Stimulated activated CD4-positive, alpha-beta T cell treated with anti-CD3 and anti-CD28 coated beads, Interleukin-2, amount 100 ng/mL, for 24 hours (primary cell): ENCODE data around the gene SIM2.

Experiments
- DNase-seq, 2 donors: peaks; one replicate each; pipeline ENCODE4 v3.0.0-alpha.2; 2020

Gene SIM2

DNA sequence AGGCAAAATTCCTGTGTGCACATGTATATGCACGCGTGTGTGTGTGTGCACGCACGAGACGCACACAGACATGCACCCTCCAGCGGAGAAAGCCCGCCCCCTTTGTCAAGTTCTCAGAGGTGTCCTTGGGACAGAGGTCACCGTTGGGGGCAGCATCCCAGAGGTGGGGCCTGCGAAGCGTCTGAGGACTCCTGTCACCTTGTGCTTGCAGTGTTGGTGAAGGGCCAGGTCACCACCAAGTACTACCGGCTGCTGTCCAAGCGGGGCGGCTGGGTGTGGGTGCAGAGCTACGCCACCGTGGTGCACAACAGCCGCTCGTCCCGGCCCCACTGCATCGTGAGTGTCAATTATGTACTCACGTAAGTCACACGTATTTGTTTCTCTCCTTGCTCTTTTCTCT lies 42.6 kb downstream of the SIM2 start:
- DNase-seq, result no peak

DNA sequence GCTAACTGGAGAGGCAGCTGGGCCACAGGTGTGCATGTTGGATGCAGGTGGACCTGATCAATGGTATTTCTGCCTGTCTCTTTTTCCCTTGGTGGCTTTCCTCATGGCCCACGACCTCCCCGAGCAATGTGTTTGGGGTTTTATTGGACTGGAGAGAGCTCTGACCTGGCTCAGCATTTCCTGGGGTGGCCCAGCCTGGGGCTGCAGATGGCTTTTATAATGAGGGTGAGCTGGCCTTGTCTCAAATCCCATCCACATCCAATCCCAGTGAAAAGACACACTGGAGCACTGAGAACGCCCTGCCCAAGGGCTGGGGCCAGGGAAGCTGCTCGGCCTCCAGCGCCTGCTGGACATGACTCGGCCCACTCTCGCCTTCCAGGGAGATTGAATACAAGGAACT lies 44.1 kb downstream of the SIM2 start:
- DNase-seq, result no peak

DNA sequence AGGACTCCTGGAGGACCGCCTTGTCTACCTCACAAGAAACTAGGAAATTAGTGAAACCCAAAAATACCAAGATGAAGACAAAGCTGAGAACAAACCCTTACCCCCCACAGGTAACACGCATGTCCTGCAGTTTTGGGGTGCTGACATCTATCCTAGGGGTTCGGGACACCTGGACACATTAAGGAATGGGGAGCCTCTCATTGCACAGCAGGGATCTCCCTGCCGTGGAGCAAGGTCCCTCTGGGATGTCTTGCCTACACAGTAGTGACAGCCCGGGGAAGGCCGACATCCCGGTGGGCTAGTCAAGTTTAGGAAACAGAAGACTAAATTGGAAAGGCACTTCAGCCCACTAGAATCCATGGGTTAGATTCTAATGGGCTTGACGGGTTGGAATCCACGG lies 44.5 kb downstream of the SIM2 start:
- DNase-seq, result no peak

DNA sequence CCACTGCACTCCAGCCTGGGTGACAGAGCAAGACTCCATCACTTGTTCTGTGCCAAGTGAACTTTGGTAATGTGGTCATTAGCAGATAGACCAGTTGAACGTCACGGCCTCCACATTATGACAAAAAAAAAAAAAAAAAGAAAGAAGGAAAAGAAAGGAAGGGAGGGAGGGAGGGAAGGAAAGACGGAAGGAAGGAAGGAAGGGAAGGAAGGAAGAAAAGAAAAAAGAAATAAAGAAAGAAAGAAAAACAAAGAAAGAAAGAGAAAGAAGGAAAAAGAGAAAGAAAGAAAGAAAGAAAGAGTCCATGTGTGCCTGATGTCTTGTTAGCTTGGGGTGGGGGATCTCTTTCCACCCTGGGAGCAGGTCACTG lies 45.3 kb downstream of the SIM2 start:
- no peak for DNase-seq

DNA sequence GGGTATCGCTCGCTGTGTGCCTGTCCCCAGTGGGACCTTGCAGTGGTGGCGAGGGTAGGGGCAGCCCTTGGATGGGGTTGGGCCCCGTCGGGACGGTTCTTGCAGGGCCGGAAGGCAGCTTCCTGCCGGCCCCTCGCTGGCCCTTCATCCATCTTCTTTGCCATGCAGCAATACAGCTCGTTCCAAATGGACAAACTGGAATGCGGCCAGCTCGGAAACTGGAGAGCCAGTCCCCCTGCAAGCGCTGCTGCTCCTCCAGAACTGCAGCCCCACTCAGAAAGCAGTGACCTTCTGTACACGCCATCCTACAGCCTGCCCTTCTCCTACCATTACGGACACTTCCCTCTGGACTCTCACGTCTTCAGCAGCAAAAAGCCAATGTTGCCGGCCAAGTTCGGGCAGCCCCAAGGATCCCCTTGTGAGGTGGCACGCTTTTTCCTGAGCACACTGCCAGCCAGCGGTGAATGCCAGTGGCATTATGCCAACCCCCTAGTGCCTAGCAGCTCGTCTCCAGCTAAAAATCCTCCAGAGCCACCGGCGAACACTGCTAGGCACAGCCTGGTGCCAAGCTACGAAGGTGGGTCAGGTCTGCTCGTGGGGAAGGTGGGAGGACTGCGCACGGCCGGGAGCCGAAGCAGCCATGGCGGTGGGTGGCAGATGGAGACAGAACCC lies 45.8 kb downstream of the SIM2 start:
- no peak for DNase-seq

GRCh38 chr21:36745459-36745858 lies 46.5 kb downstream of the SIM2 start:
- no peak for DNase-seq

GRCh38 chr21:36747041-36747814 lies 48.3 kb downstream of the SIM2 start:
- peak in 1 of 2 donors; percentile 3 for DNase-seq

- peak; percentile 40 to 72 for DNase-seq
These were observed 49.0 kb downstream of the SIM2 start for GRCh38 chr21:36747815-36748383.

DNA sequence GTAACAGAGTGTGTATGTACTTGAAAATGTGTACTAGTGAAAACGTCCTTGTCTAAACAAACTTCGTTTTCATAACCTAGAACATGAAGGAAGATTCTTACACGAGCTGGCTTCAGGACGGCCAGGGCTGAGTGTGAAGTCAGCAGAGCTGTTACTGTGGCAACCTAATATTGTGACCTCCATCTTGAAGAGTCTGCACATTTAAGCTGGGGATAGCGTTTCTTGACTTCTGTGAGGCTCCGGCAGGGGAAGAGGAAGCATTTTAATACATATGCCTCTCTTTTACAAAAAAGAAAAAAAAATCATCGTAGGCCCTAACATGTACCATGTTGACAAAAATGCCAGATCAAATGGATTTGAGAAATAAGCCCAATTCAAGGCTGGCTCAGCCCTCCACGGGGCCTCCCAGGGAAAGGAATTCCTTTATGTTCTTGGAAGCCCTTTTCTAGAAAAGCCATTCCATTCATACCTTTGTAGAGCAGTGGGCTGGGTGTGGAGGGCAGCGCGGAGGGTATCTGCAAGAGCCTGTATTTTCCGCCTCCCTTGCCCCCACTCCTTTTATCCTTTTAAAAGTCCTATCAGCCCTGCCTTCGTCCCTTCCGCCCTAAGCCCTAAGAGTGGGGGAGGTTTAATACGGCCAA lies 51.1 kb downstream of the SIM2 start:
- no peak for DNase-seq

GRCh38 chr21:36750576-36750959 lies 51.7 kb downstream of the SIM2 start:
- no peak for DNase-seq

DNA sequence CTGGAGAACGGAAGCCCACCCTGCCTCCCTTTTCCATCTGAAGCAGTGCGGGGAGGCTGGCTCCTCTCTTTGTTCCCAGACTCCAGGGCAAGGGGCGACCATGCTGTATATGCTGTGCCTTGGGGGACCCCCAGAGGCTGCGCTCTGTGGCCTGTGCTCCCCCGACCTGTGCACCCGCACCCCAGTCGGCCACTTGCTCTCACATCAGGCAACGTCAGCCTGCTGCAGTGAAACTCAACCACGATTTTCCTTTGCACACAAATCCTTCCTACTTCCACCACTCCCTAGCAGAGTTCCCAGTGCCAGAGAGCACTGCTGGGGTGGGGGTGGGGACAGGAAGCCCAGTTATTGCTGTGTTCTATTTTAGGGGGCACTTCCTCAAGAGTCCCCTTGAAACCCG lies 52.5 kb downstream of the SIM2 start:
- no peak for DNase-seq

DNA sequence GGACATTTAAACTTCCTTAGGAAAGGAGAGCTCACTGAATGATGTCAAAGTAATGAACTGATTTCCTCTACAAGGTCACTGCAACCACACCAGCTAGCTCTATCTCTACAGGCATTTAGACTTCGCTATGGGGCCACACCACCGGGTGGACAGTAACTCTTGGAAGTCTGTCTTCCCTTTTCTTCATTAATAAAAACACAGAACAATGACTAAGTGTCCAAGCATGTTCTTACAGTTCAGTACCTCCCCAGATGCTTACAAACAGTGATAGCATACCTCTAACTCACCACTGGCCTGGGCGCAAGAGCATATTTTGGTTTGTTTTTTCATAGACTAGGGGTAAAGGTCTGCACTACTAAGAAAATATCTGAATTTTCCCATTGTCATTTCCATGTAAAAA lies 54.6 kb downstream of the SIM2 start:
- DNase-seq, result no peak

GRCh38 chr21:36754241-36754898 lies 55.5 kb downstream of the SIM2 start:
- no peak for DNase-seq

DNA sequence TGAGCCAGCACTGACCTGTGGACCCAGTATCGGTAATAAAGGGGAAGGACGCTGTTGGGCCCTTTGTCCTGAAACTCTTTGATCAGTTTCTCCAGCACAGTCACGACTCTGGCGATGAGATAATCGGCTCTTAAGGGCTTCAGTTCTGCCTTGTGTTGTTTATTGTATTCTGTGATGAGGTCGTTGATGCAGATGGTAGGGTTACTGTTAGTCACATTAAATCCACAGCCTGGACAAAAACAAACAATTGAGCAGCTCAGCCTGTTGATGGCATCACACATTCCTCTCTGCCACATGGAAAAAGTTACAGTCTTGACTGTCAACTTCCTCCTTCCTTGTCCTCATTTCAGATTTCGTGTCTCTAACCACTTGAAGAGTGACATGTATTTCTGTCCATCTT lies 57.6 kb downstream of the SIM2 start:
- DNase-seq, result no peak

DNA sequence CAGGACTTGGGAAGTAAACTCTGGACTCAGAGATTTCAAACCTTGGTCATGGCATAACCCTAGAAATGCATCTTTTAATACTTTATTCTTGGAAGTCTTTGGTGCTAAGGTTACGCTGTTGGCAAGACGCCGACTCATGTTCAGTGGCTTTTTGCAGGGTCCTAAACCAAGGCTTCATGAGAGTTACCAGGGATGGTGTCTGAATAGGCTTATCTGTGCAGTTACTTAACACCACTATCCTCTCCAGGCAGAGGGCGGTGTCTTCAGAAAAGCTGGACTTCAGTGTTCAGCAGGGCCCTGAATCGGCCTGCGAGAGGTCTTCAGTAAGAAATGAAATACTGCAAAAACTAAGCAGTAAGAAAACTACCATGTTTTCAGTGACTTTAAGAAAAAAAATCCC lies 58.3 kb downstream of the SIM2 start:
- no peak for DNase-seq

DNA sequence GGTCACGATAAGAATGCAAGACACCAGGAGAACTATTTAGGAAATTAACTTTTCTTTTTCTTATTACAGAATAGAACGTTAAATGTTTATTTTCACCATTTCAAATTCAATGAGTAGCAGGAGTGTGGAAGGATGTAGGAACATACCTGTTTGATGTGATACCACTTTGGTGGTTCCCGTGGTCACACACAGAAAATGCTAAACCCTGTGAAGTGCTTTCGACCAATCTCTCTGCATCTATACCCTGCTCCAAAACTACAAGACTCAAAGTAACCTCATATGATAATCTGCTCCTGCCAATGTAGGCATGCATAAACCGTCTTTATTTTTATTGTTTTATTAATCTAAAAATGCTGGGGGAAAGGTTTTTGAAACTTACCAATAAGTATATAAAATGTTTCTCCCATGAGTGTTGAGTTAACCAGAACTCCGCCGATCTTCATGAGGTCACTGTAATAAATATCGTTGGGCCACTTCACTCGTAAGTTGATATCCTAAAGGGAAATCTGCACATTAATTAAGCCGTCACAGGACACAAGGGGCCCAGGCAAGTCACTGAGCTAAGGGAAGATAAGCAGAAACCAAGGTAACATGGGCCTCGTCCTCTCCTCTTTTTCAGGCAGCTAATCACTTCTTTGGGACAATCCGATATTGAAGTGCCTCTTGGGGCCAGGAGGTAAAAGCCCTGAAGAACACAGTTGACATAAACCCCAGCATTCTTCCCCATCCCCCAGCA lies 60.6 kb downstream of the SIM2 start:
- no peak for DNase-seq

DNA sequence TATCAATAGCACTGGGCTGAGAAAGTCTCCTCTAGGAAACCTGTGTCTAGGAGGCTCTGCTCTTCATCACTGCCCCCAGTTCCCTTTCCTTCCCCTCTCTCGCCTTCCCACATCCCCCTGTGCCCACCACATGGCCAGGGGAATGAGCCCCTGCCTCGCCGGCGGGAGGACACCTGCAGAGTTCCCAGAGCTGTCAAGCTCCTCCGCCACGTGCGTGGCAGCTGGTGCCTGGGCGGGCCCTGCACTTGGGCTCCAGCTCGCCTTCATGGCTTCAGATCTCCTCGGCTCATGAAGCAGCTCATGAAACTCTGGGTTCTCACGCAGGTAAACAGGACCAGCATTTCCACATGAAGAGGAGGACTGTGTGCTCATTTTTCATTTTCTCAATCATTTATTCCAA lies 62.8 kb downstream of the SIM2 start:
- DNase-seq, result no peak

DNA sequence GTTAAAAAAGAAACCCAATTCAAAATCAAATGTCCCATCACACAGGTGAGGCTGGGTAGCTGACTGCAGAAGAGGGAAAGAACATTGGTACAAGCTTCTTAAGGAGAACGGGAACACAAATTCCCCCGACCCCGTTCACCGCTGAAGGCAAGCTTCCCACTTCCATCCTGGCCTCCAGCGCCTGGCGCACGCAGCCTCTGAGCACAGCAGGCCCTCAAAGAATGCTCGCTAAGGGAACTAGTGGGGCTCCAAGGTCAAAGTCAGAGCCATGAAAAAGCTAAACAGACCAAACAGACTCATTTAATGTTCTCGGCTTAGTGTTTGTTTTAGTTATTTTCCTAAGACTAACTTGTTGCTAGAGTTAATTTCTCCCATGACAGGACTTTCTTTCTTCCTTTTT lies 63.7 kb downstream of the SIM2 start:
- no peak for DNase-seq

DNA sequence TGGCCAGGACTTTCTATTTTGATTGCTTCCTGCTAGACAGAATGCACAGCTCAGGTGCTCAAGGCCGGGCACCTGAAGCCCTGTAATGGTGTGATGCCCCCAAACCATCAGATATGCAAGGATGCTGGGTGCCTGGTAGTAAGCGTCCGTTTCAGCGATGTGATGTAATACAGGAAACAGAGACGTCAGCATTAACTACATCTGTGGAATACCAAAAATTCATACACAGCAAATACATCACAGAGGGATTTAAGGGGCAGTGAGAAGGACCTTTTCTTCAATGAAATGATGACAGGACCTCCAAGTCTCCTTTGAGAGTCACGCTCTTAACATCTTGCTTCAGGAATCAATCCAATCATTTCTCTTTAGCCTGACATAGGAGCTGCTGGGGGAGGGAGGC lies 64.4 kb downstream of the SIM2 start:
- no peak for DNase-seq

- DNase-seq, result no peak
These were observed 66.3 kb downstream of the SIM2 start for GRCh38 chr21:36765229-36765628.

- no peak for DNase-seq
These were observed 67.6 kb downstream of the SIM2 start for GRCh38 chr21:36766511-36766910.

- DNase-seq, result no peak
These were observed 68.2 kb downstream of the SIM2 start for GRCh38 chr21:36767096-36767495.

- DNase-seq, result no peak
These were observed 69.6 kb downstream of the SIM2 start for GRCh38 chr21:36768496-36768895.
